SK-N-SH (cell line): ENCODE measurements around the gene OPA3.

Source experiments
- EP300 ChIP-seq, 2 experiments: IDR thresholded peaks; 2 replicates each; pipeline versions ENCODE4 v1.4.0 to v1.6.1; 2012; ENCODE audit warnings: borderline replicate concordance in 1 of 2, low read depth in 1 of 2, low read length in 1 of 2
- FOXJ3 ChIP-seq: sonication (generic); formaldehyde crosslinking; IDR thresholded peaks from 2 replicates; pipeline ENCODE4 v1.5.1; 2020; ENCODE audit warnings: mild to moderate bottlenecking, missing genetic modification reagents
- JUND ChIP-seq: IDR thresholded peaks from 2 replicates; pipeline ENCODE4 v1.4.0; 2012
- MAX ChIP-seq: IDR thresholded peaks from 2 replicates; pipeline ENCODE4 v1.4.0; 2012; ENCODE audit warnings: low read depth
- RAD21 ChIP-seq: IDR thresholded peaks from 2 replicates; pipeline ENCODE4 v1.6.1; 2012; ENCODE audit warnings: mild to moderate bottlenecking, low read length
- REST ChIP-seq: IDR thresholded peaks from 2 replicates; pipeline ENCODE4 v1.6.1; 2012; ENCODE audit warnings: mild to moderate bottlenecking, low read depth, low read length, moderate library complexity
- TCF12 ChIP-seq: IDR thresholded peaks from 2 replicates; pipeline ENCODE4 v1.4.0; 2012
- TEAD4 ChIP-seq: IDR thresholded peaks from 2 replicates; pipeline ENCODE4 v1.4.0; 2012; ENCODE audit warnings: mild to moderate bottlenecking, borderline replicate concordance; ENCODE audit not compliant: insufficient read depth
- ZBTB33 ChIP-seq: IDR thresholded peaks from 2 replicates; pipeline ENCODE4 v1.4.0; 2012; ENCODE audit warnings: low read depth, borderline replicate concordance
- TF ChIP-seq, protein P1 (sequence below): fragments of 200-600 bp; sonication (generic); IDR thresholded peaks from 2 replicates; pipeline ENCODE4 v1.6.1; 2017; ENCODE audit warnings: antibody characterized with exemption, mild to moderate bottlenecking, moderate library complexity

DNA sequence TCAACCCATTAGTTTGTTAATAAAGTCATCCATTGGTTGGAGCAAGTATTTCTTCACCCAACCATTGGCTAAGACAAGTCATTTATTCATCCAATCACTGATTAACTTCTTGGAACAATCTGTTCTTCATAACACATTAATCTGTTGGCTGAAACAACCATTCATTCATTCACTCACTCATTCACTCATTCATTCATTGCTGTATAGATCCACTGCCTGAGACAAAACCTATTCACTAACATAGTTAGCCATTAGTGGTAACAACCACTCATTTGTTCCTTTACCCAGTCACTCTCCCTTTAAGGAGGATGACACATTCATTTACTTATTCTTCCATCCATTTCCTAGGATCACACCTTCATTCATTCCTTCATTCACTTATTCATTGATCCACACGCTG is 39.4 kb upstream of the OPA3 start:
- TF ChIP-seq, protein P1, sequence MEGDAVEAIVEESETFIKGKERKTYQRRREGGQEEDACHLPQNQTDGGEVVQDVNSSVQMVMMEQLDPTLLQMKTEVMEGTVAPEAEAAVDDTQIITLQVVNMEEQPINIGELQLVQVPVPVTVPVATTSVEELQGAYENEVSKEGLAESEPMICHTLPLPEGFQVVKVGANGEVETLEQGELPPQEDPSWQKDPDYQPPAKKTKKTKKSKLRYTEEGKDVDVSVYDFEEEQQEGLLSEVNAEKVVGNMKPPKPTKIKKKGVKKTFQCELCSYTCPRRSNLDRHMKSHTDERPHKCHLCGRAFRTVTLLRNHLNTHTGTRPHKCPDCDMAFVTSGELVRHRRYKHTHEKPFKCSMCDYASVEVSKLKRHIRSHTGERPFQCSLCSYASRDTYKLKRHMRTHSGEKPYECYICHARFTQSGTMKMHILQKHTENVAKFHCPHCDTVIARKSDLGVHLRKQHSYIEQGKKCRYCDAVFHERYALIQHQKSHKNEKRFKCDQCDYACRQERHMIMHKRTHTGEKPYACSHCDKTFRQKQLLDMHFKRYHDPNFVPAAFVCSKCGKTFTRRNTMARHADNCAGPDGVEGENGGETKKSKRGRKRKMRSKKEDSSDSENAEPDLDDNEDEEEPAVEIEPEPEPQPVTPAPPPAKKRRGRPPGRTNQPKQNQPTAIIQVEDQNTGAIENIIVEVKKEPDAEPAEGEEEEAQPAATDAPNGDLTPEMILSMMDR = no peak
- TF ChIP-seq RAD21 (no peak), FOXJ3 (no peak), ZBTB33 (no peak), TEAD4 (no peak), REST (no peak), MAX (no peak), TCF12 (no peak), JUND (no peak), EP300 (IDR thresholded peaks at IDR 0.05; ENCODE audit: borderline replicate concordance in 1 of 2, low read depth in 1 of 2, low read length in 1 of 2) (no peak)
